CD8-positive, alpha-beta memory T cell (primary cell): ENCODE data around the gene CHN1. TPM values are rescaled to one million over a fixed set of nuclear protein-coding genes. Genes with fewer than 3 reads are reported as not detected.

Experiments
- CTCF ChIA-PET: fragments of 350-600 bp; sonication (Branson Sonifier 250); formaldehyde crosslinking; loops from one replicate; lab custom pipeline; 2021; ENCODE audit warnings: antibody characterized with exemption; lab: Charles Lee
- POLR2A ChIA-PET: fragments of 350-600 bp; sonication (Branson Sonifier 250); formaldehyde crosslinking; loops from one replicate; lab custom pipeline; 2021; ENCODE audit warnings: antibody characterized with exemption; lab: Charles Lee
- DNase-seq, 5 donors: peaks; one replicate each; pipeline versions ENCODE4 v3.0.0 to v3.0.0-alpha.2; 2020 to 2022; ENCODE audit warnings: mixed read lengths in 1 of 5
- H3K27ac ChIP-seq: one replicate; pipeline ENCODE4 v1.7.0; 2013; ENCODE audit warnings: low read depth, mild to moderate bottlenecking, low read length, moderate library complexity
- H3K27me3 ChIP-seq: 2 replicates; pipeline ENCODE4 v1.7.0; 2013; ENCODE audit warnings: low read length, mild to moderate bottlenecking; ENCODE audit not compliant: insufficient read depth, poor library complexity, severe bottlenecking
- H3K36me3 ChIP-seq: 2 replicates; pipeline ENCODE4 v1.7.0; 2013; ENCODE audit warnings: mild to moderate bottlenecking, low read length, moderate library complexity; ENCODE audit not compliant: insufficient read depth
- H3K4me1 ChIP-seq: 2 replicates; pipeline ENCODE4 v1.7.0; 2013; ENCODE audit warnings: mild to moderate bottlenecking, low read length, moderate library complexity; ENCODE audit not compliant: insufficient read depth
- H3K4me3 ChIP-seq: 2 replicates; pipeline ENCODE4 v1.7.0; 2013; ENCODE audit warnings: mild to moderate bottlenecking, low read length
- H3K9me3 ChIP-seq: 2 replicates; pipeline ENCODE4 v1.7.0; 2013; ENCODE audit warnings: mild to moderate bottlenecking, low read length
- H3K27ac Mint-ChIP-seq, 8 donors: one replicate each; pipeline ENCODE4 v1.8.0; 2020 to 2021; ENCODE audit warnings: mixed read lengths in 8 of 8, mild to moderate bottlenecking in 6 of 8, inconsistent platforms in 3 of 8, moderate library complexity in 3 of 8
- H3K27me3 Mint-ChIP-seq, 2 donors: one replicate each; pipeline ENCODE4 v1.8.0; 2020 to 2021; ENCODE audit warnings: mixed read lengths in 2 of 2, mild to moderate bottlenecking in 1 of 2, moderate library complexity in 1 of 2
- H3K36me3 Mint-ChIP-seq, 3 donors: one replicate each; pipeline ENCODE4 v1.8.0; 2020 to 2021; ENCODE audit warnings: mixed read lengths in 3 of 3, inconsistent platforms in 1 of 3, mild to moderate bottlenecking in 1 of 3
- H3K4me1 Mint-ChIP-seq, 3 donors: one replicate each; pipeline ENCODE4 v1.8.0; 2020 to 2021; ENCODE audit warnings: mixed read lengths in 3 of 3, inconsistent platforms in 1 of 3, mild to moderate bottlenecking in 1 of 3
- H3K4me3 Mint-ChIP-seq, 7 donors: one replicate each; pipeline ENCODE4 v1.8.0; 2020 to 2021; ENCODE audit warnings: mixed read lengths in 7 of 7, mild to moderate bottlenecking in 6 of 7, moderate library complexity in 4 of 7, inconsistent platforms in 2 of 7
- H3K9me3 Mint-ChIP-seq, 5 donors: one replicate each; pipeline ENCODE4 v1.8.0; 2020 to 2022; ENCODE audit warnings: mixed read lengths in 5 of 5, mild to moderate bottlenecking in 3 of 5, moderate library complexity in 2 of 5, inconsistent platforms in 1 of 5
- polyA plus RNA-seq: library from polyadenylated mRNA; unstranded; fragments of 300-500 nt; fragmentation: Illumina TruSeq; gene quantifications from one replicate; pipeline ENCODE4 v1.2.3, GENCODE V29; 2021
- total RNA-seq, 2 experiments: library from RNA; stranded (reverse); gene quantifications; one replicate each; pipeline ENCODE4 v1.2.3, GENCODE V29; 2021

CHN1 gene
- total and polyA plus RNA-seq, 3 experiments from 2014 or later: 13.1 to 22.1 (median 18.4) TPM

DNA sequence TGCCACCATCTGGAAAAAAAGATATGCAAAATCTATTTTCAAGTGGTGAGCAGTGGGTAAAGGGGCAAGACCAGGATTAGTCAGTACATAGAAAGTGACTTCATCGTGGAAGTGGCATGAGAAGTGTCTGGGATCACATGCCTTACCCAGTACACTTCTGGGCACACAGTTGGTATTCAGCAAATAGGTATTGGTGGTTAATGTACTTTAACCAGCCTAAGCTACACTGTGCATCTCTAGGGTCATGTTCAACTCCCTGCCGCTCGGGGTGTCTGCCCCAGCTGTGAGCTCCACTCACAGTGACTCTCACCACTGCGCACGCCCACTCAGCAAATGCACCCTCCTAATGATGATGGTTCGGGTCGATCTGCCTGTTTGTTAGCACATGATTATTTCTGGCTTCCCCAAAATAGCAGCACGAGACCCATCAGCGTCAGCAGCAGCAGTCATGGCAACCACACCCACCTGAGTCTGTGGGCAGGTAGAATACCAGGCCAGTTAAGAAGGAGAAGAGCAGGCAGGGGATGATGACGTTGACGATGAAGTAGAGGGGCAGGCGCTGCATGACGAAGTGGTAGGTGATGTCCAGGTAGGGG lies 252.0 kb downstream of the CHN1 start:
- DNase-seq: peak in 4 of 5 donors; percentile 12 to 81 (median 45)
- POLR2A ChIA-PET: no interaction called here
- CTCF ChIA-PET: interaction anchor here (1.1 to 1.4 kb wide), 3 partner anchors 11 to 230 kb away, joined by 3 to 5 read pairs (median 4); partner anchors contain the start of gene CHRNA1
- peak overlapping the region; percentile 85 to 96 (median 90) for H3K27ac Mint-ChIP-seq
- Histone ChIP-seq H3K27me3 (no peaks in the 10 kb centered on the region), H3K36me3 (no peaks in the 10 kb centered on the region), H3K4me3 (no peak overlapping the region), H3K27ac (peak overlapping the region; percentile 45), H3K9me3 (no peaks in the 10 kb centered on the region), H3K4me1 (peaks cover 37% of the 10 kb centered on the region)
- no peaks in the 10 kb centered on the region for H3K36me3 Mint-ChIP-seq
- H3K4me1 Mint-ChIP-seq: peaks cover 39 to 56% (median 50%) of the 10 kb centered on the region in 3 donors
- no peaks in the 10 kb centered on the region for H3K27me3 Mint-ChIP-seq
- peak overlapping the region; percentile 60 to 78 (median 69) for H3K4me3 Mint-ChIP-seq
- no peaks in the 10 kb centered on the region for H3K9me3 Mint-ChIP-seq

DNA sequence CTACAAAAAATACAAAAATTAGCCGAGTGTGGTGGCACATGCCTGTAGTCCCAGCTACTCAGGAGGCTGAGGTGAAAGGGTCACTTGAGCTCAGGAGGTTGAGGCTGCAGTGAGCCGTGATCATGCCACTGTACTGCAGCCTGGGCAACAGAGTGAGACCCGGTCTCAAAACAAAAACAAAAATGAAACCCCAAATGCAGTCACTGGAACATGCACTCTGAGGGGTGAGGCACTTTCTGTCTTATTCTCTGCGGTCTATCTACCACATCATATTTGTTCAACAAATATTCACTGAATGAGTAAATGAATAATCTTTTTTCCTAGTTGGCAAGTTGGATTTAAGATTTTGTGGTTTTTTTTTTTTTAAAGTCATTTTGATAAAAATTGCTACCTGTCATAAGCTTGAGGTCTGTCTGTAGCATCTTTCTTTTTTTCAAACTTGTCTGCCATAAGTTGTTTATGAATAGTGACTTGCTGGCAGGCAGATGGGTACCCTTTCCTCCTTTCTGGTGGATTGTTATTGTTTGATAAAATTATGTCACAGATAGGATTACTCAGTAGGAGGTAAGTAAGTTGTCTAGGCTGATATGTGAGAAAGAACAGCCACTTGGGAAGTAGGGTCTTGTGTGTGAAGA lies 252.7 kb downstream of the CHN1 start:
- no peaks in the 10 kb centered on the region for H3K9me3 ChIP-seq
- peaks cover 37% of the 10 kb centered on the region for H3K4me1 ChIP-seq
- Mint-ChIP-seq H3K36me3 (no peaks in the 10 kb centered on the region), H3K4me1 (peaks cover 39 to 56% (median 50%) of the 10 kb centered on the region in 3 donors), H3K9me3 (no peaks in the 10 kb centered on the region), H3K27me3 (no peaks in the 10 kb centered on the region), H3K4me3 (peak overlapping the region; percentile 60 to 79 (median 71)), H3K27ac (peak overlapping the region; percentile 85 to 96 (median 90))
- H3K27me3 ChIP-seq: no peaks in the 10 kb centered on the region
- H3K4me3 ChIP-seq: no peak overlapping the region
- DNase-seq: peak in 2 of 5 donors; percentile 54 to 61
- H3K27ac ChIP-seq: peak overlapping the region; percentile 45
- ChIA-PET CTCF (no interaction called here), POLR2A (no interaction called here)
- no peaks in the 10 kb centered on the region for H3K36me3 ChIP-seq

DNA sequence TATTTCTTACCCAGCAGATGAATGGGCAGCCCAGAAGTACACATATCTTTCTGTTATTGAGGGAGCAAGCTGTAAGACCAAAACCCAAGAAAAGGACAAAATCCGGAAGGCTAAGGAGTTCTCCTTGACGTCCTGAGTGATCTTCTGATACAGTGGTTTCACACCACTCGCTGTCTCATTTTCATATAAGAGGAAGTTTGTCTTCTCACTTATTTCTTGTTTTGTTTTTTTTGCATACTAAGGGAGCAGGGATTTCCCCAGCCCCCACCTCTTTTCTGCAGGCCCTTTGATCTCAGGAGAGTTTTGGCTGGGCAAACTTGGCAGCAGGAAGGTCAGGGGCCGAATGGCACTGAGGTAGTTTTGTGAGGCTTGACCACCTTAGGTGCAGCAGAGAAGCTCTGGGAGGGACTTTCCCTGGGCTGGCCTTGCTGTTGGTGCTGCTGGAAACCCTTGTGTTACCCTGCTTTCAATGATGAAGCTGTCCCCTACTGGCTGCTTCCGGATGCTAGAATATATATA lies 254.2 kb downstream of the CHN1 start:
- Histone ChIP-seq H3K4me3 (no peak overlapping the region), H3K4me1 (peaks cover 37% of the 10 kb centered on the region), H3K9me3 (no peaks in the 10 kb centered on the region), H3K36me3 (no peaks in the 10 kb centered on the region), H3K27ac (no peak overlapping the region), H3K27me3 (no peaks in the 10 kb centered on the region)
- ChIA-PET POLR2A (no interaction called here), CTCF (interaction anchor here (0.7 to 3.9 kb wide), 6 partner anchors 20 to 239 kb away, joined by 3 to 35 read pairs (median 16); no protein-coding TSS in a partner anchor)
- no peaks in the 10 kb centered on the region for H3K27me3 Mint-ChIP-seq
- peak overlapping the region; percentile 29 to 83 (median 55) for H3K4me3 Mint-ChIP-seq
- DNase-seq: peak; percentile 41 to 75 (median 45)
- H3K4me1 Mint-ChIP-seq: peaks cover 39 to 56% (median 50%) of the 10 kb centered on the region in 3 donors
- H3K27ac Mint-ChIP-seq: peak overlapping the region; percentile 85 to 93 (median 91)
- no peaks in the 10 kb centered on the region for H3K36me3 Mint-ChIP-seq
- H3K9me3 Mint-ChIP-seq: no peaks in the 10 kb centered on the region

DNA sequence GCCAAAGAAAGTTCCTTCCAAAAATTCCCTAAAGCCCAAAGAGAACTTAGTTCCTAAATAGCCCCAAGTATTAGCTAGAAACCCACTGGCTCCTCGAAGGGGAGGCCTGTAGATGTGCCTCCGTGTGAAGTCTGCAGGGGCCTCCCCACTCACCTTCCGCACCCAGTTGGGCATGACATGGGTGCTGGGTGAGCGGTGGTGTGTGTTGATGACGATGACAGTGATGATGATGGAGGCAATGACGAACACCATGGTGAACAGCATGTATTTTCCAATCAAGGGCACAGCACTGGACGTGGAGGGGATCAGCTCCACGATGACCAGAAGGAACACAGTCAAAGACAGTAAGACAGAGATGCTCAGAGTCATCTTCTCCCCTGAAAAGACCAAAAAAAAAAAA lies 255.4 kb downstream of the CHN1 start:
- ChIA-PET POLR2A (no interaction called here), CTCF (interaction anchor here (0.8 to 3.9 kb wide), 26 partner anchors 11 to 338 kb away, joined by 3 to 35 read pairs (median 6); no protein-coding TSS in a partner anchor)
- Mint-ChIP-seq H3K4me3 (peak overlapping the region in 1 of 7 donors; percentile 1), H3K4me1 (peaks cover 39 to 56% (median 50%) of the 10 kb centered on the region in 3 donors), H3K9me3 (no peaks in the 10 kb centered on the region), H3K27me3 (no peaks in the 10 kb centered on the region), H3K36me3 (no peaks in the 10 kb centered on the region), H3K27ac (peak overlapping the region; percentile 87 to 93 (median 91))
- H3K27ac ChIP-seq: no peak overlapping the region
- no peak overlapping the region for H3K4me3 ChIP-seq
- H3K4me1 ChIP-seq: peaks cover 37% of the 10 kb centered on the region
- no peaks in the 10 kb centered on the region for H3K9me3 ChIP-seq
- DNase-seq: no peak
- H3K36me3 ChIP-seq: no peaks in the 10 kb centered on the region
- H3K27me3 ChIP-seq: no peaks in the 10 kb centered on the region

DNA sequence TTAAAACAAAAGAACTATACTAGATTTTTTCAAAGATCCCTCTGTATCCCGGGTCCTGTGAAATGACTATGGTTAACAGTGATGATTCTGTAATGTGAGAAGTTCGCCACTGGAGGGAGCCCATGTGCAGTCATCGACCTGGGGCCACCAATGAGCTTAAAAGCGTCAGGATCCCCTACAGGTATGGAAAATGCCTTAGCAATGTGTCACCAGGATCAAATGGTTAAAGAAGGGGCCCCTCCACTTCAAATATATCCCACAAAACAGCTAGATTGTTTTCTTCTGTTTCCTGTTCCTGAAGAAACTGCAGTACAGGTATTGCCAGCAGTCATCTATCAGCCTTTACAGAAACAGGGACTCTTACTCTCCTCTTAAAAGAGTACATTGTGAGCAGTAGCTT lies 256.2 kb downstream of the CHN1 start:
- H3K4me1 ChIP-seq: peaks cover 37% of the 10 kb centered on the region
- H3K27ac ChIP-seq: no peak overlapping the region
- Mint-ChIP-seq H3K4me3 (peak overlapping the region in 1 of 7 donors; percentile 13), H3K36me3 (peaks cover 0 to under 1% (median 0%) of the 10 kb centered on the region in 3 donors), H3K4me1 (peaks cover 39 to 50% (median 50%) of the 10 kb centered on the region in 3 donors), H3K27ac (peak overlapping the region in 7 of 8 donors; percentile 13 to 92 (median 88)), H3K27me3 (no peaks in the 10 kb centered on the region), H3K9me3 (no peaks in the 10 kb centered on the region)
- H3K27me3 ChIP-seq: no peaks in the 10 kb centered on the region
- peak; percentile 54 to 78 (median 63) for DNase-seq
- H3K4me3 ChIP-seq: no peak overlapping the region
- H3K9me3 ChIP-seq: no peaks in the 10 kb centered on the region
- CTCF ChIA-PET: interaction anchor here (0.6 to 3.9 kb wide), 38 partner anchors 9 to 339 kb away, joined by 3 to 35 read pairs (median 4); no protein-coding TSS in a partner anchor
- H3K36me3 ChIP-seq: no peaks in the 10 kb centered on the region
- POLR2A ChIA-PET: interaction anchor here (1.0 to 1.1 kb wide), 2 partner anchors 19 to 153 kb away, joined by 3 to 4 read pairs; no protein-coding TSS in a partner anchor

Other genes starting within 250 kb of the CHN1 start
- not detected for gene CHRNA1, start 240.9 kb downstream of the CHN1 start, total RNA-seq
- gene CHRNA1, start 240.9 kb downstream of the CHN1 start, polyA plus RNA-seq: 0.43 TPM
- gene ATF2, start 162.8 kb upstream of the CHN1 start, total RNA-seq: 10 to 100 TPM; 50.1 to 51.0 TPM
- 37.3 TPM for gene ATF2, start 162.8 kb upstream of the CHN1 start, polyA plus RNA-seq
- gene ATP5MC3, start 176.3 kb upstream of the CHN1 start, total RNA-seq: 100 to 1,000 TPM; 409 to 416 TPM
- 355 TPM for gene ATP5MC3, start 176.3 kb upstream of the CHN1 start, polyA plus RNA-seq